Effector memory CD8-positive, alpha-beta T cell (primary cell): ENCODE measurements around the gene TSC22D1.
A peak's percentile ranks its signal among the peaks of the same experiment; 100 is the strongest.
"Not testable (repeated sequence)": the region's sequence is repeated elsewhere in the genome, so short reads cannot be mapped to it uniquely, and the experiment has no call there.

Experiments
- ATAC-seq: fragments of 150-1000 bp; cut with Tn5 transposase; replicated peaks from 2 replicates; pipeline ENCODE4 v1.10.0; 2021; ENCODE audit warnings: mild to moderate bottlenecking, moderate library complexity
- DNase-seq, 3 experiments: peaks; one replicate each; pipeline ENCODE4 v3.0.0; 2021
- H3K27ac Mint-ChIP-seq, 2 donors: one replicate each; pipeline ENCODE4 v1.8.0; 2022; ENCODE audit warnings: mild to moderate bottlenecking in 2 of 2, mixed read lengths in 2 of 2, moderate library complexity in 2 of 2
- H3K27me3 Mint-ChIP-seq, 2 donors: one replicate each; pipeline ENCODE4 v1.8.0; 2022; ENCODE audit warnings: mixed read lengths in 2 of 2
- H3K36me3 Mint-ChIP-seq: one replicate; pipeline ENCODE4 v1.8.0; 2022; ENCODE audit warnings: mild to moderate bottlenecking, moderate library complexity, mixed read lengths; ENCODE audit not compliant: insufficient read depth
- H3K4me1 Mint-ChIP-seq, 2 donors: one replicate each; pipeline ENCODE4 v1.8.0; 2022; ENCODE audit warnings: low read depth in 2 of 2, mixed read lengths in 2 of 2
- H3K4me3 Mint-ChIP-seq, 2 donors: one replicate each; pipeline ENCODE4 v1.8.0; 2022; ENCODE audit warnings: mild to moderate bottlenecking in 2 of 2, mixed read lengths in 2 of 2, moderate library complexity in 2 of 2
- H3K9me3 Mint-ChIP-seq, 2 donors: one replicate each; pipeline ENCODE4 v1.8.0; 2022; ENCODE audit warnings: mixed read lengths in 2 of 2

TSC22D1 gene

GRCh38 chr13:44509853-44510252 is 66.3 kb downstream of the TSC22D1 start:
- not testable (repeated sequence) for H3K27ac Mint-ChIP-seq, H3K9me3 Mint-ChIP-seq, H3K36me3 Mint-ChIP-seq, ATAC-seq, DNase-seq, H3K4me1 Mint-ChIP-seq, H3K27me3 Mint-ChIP-seq, H3K4me3 Mint-ChIP-seq

- H3K27me3 Mint-ChIP-seq, result no peaks in the 10 kb centered on the region
- no peaks in the 10 kb centered on the region for H3K9me3 Mint-ChIP-seq
- H3K4me1 Mint-ChIP-seq, result no peaks in the 10 kb centered on the region
- H3K36me3 Mint-ChIP-seq, result peaks cover 6% of the 10 kb centered on the region
- ATAC-seq, result no peak
- DNase-seq, result no peak
- no peak overlapping the region for H3K4me3 Mint-ChIP-seq
- no peak overlapping the region for H3K27ac Mint-ChIP-seq
Observed at GRCh38 chr13:44508562-44509077, 67.5 kb downstream of the TSC22D1 start.

- peaks cover 6% of the 10 kb centered on the region for H3K36me3 Mint-ChIP-seq
- no peaks in the 10 kb centered on the region for H3K9me3 Mint-ChIP-seq
- H3K4me3 Mint-ChIP-seq, result no peak overlapping the region
- DNase-seq (no peak), ATAC-seq (no peak)
- no peak overlapping the region for H3K27ac Mint-ChIP-seq
- no peaks in the 10 kb centered on the region for H3K4me1 Mint-ChIP-seq
- no peaks in the 10 kb centered on the region for H3K27me3 Mint-ChIP-seq
Observed at GRCh38 chr13:44507639-44508038, 68.5 kb downstream of the TSC22D1 start.

GRCh38 chr13:44506719-44507118 is 69.4 kb downstream of the TSC22D1 start:
- no peak overlapping the region for H3K27ac Mint-ChIP-seq
- H3K9me3 Mint-ChIP-seq, result no peaks in the 10 kb centered on the region

GRCh38 chr13:44506251-44506650 is 69.9 kb downstream of the TSC22D1 start:
- Mint-ChIP-seq H3K4me1 (no peaks in the 10 kb centered on the region), H3K27me3 (no peaks in the 10 kb centered on the region), H3K4me3 (no peak overlapping the region), H3K27ac (no peak overlapping the region), H3K36me3 (peaks cover 3% of the 10 kb centered on the region), H3K9me3 (no peaks in the 10 kb centered on the region)
- DNase-seq (no peak), ATAC-seq (no peak)

More at GRCh38 chr13:44506719-44507118, 69.4 kb downstream of the TSC22D1 start:
- H3K27me3 Mint-ChIP-seq, result no peaks in the 10 kb centered on the region
- ATAC-seq (no peak), DNase-seq (no peak)
- no peak overlapping the region for H3K4me3 Mint-ChIP-seq
- peaks cover 3% of the 10 kb centered on the region for H3K36me3 Mint-ChIP-seq
- H3K4me1 Mint-ChIP-seq, result no peaks in the 10 kb centered on the region

GRCh38 chr13:44504116-44504515 is 72.0 kb downstream of the TSC22D1 start:
- H3K36me3 Mint-ChIP-seq, result peaks cover 6% of the 10 kb centered on the region
- H3K4me3 Mint-ChIP-seq, result no peak overlapping the region
- H3K4me1 Mint-ChIP-seq, result no peaks in the 10 kb centered on the region
- H3K9me3 Mint-ChIP-seq, result no peaks in the 10 kb centered on the region
- no peak overlapping the region for H3K27ac Mint-ChIP-seq
- no peaks in the 10 kb centered on the region for H3K27me3 Mint-ChIP-seq
- no peak for ATAC-seq
- no peak for DNase-seq

- no peak overlapping the region for H3K27ac Mint-ChIP-seq
- no peak overlapping the region for H3K4me3 Mint-ChIP-seq
- DNase-seq (no peak), ATAC-seq (no peak)
- peaks cover 2 to 5% of the 10 kb centered on the region in 2 donors for H3K4me1 Mint-ChIP-seq
- peaks cover 3% of the 10 kb centered on the region for H3K36me3 Mint-ChIP-seq
- H3K9me3 Mint-ChIP-seq, result no peaks in the 10 kb centered on the region
- no peaks in the 10 kb centered on the region for H3K27me3 Mint-ChIP-seq
Observed at GRCh38 chr13:44498969-44499368, 77.2 kb downstream of the TSC22D1 start.

- no peaks in the 10 kb centered on the region for H3K9me3 Mint-ChIP-seq
- H3K36me3 Mint-ChIP-seq, result peaks cover 3% of the 10 kb centered on the region
- no peak overlapping the region for H3K4me3 Mint-ChIP-seq
- H3K4me1 Mint-ChIP-seq, result peaks cover 2 to 5% of the 10 kb centered on the region in 2 donors
- no peaks in the 10 kb centered on the region for H3K27me3 Mint-ChIP-seq
- DNase-seq (no peak), ATAC-seq (no peak)
- H3K27ac Mint-ChIP-seq, result no peak overlapping the region
Observed at GRCh38 chr13:44498502-44498901, 77.6 kb downstream of the TSC22D1 start.

GRCh38 chr13:44497801-44498200 is 78.3 kb downstream of the TSC22D1 start:
- H3K9me3 Mint-ChIP-seq, result no peaks in the 10 kb centered on the region

GRCh38 chr13:44493213-44493812 is 82.8 kb downstream of the TSC22D1 start:
- no peak overlapping the region for H3K27ac Mint-ChIP-seq
- H3K4me1 Mint-ChIP-seq, result peaks cover 4 to 10% of the 10 kb centered on the region in 2 donors
- ATAC-seq (no peak), DNase-seq (no peak)
- H3K27me3 Mint-ChIP-seq, result no peaks in the 10 kb centered on the region
- no peak overlapping the region for H3K4me3 Mint-ChIP-seq
- no peaks in the 10 kb centered on the region for H3K9me3 Mint-ChIP-seq
- H3K36me3 Mint-ChIP-seq, result no peaks in the 10 kb centered on the region

More at GRCh38 chr13:44497801-44498200, 78.3 kb downstream of the TSC22D1 start:
- Mint-ChIP-seq H3K27me3 (no peaks in the 10 kb centered on the region), H3K36me3 (peaks cover 3% of the 10 kb centered on the region), H3K4me1 (peaks cover 4 to 8% of the 10 kb centered on the region in 2 donors), H3K27ac (peak overlapping the region in 1 of 2 donors; percentile 65), H3K4me3 (no peak overlapping the region)
- no peak for DNase-seq
- no peak for ATAC-seq

GRCh38 chr13:44489751-44490150 is 86.4 kb downstream of the TSC22D1 start:
- Mint-ChIP-seq H3K27ac (no peak overlapping the region), H3K36me3 (no peaks in the 10 kb centered on the region), H3K9me3 (no peaks in the 10 kb centered on the region), H3K27me3 (no peaks in the 10 kb centered on the region), H3K4me1 (peaks cover 10 to 14% of the 10 kb centered on the region in 2 donors), H3K4me3 (no peak overlapping the region)
- DNase-seq (no peak), ATAC-seq (no peak)

- DNase-seq, result no peak
- no peak overlapping the region for H3K4me3 Mint-ChIP-seq
- H3K27ac Mint-ChIP-seq, result no peak overlapping the region
- ATAC-seq, result no peak
- H3K4me1 Mint-ChIP-seq, result peaks cover 11 to 26% of the 10 kb centered on the region in 2 donors
- H3K9me3 Mint-ChIP-seq, result no peaks in the 10 kb centered on the region
- H3K36me3 Mint-ChIP-seq, result no peaks in the 10 kb centered on the region
- H3K27me3 Mint-ChIP-seq, result no peaks in the 10 kb centered on the region
Observed at GRCh38 chr13:44487989-44488388, 88.1 kb downstream of the TSC22D1 start.

- DNase-seq (no peak), ATAC-seq (no peak)
- Mint-ChIP-seq H3K4me1 (peaks cover 9 to 22% of the 10 kb centered on the region in 2 donors), H3K36me3 (no peaks in the 10 kb centered on the region), H3K27ac (peak overlapping the region; percentile 27 to 92), H3K27me3 (no peaks in the 10 kb centered on the region), H3K9me3 (no peaks in the 10 kb centered on the region), H3K4me3 (peak overlapping the region; percentile 33 to 48)
Observed at GRCh38 chr13:44484562-44485138, 91.5 kb downstream of the TSC22D1 start.
